Transverse colon (tissue), 4 donors: Measurements from ENCODE around the gene P2RY6. TPM values are rescaled to one million over a fixed set of nuclear protein-coding genes. Genes with fewer than 3 reads are reported as not detected.

Experiments used
- DNase-seq: peaks from one replicate; pipeline ENCODE4 v3.0.0-alpha.2; 2019
- H3K27ac ChIP-seq, 4 donors: fragments of 200-600 bp; sonication (generic); 2 replicates each; pipeline ENCODE4 v1.5.1; 2016 to 2018; ENCODE audit warnings: inconsistent platforms in 4 of 4
- H3K27me3 ChIP-seq: fragments of 200-600 bp; sonication (generic); 2 replicates; pipeline ENCODE4 v1.5.1; 2017; ENCODE audit warnings: inconsistent platforms
- H3K36me3 ChIP-seq, 4 donors: fragments of 200-600 bp; sonication (generic); 2 replicates each; pipeline ENCODE4 v1.5.1; 2017 to 2019; ENCODE audit warnings: inconsistent platforms in 4 of 4
- H3K4me1 ChIP-seq, 4 donors: fragments of 200-600 bp; sonication (generic); 2 replicates each; pipeline ENCODE4 v1.5.1; 2017 to 2020; ENCODE audit warnings: inconsistent platforms in 4 of 4
- H3K4me3 ChIP-seq, 4 donors: fragments of 200-600 bp; sonication (generic); 1 replicate in 1 of 4; 2 replicates in 3 of 4; pipeline versions ENCODE4 v1.5.1 to v1.6.1; 2017 to 2019; ENCODE audit warnings: inconsistent platforms in 4 of 4
- H3K9me3 ChIP-seq, 2 donors: fragments of 200-600 bp; sonication (generic); 2 replicates each; pipeline ENCODE4 v1.5.1; 2017 to 2019; ENCODE audit warnings: inconsistent platforms in 2 of 2
- EP300 ChIP-seq: sonication (generic); formaldehyde crosslinking; IDR thresholded peaks from one replicate; pipeline ENCODE4 v1.6.1; 2017; ENCODE audit warnings: antibody characterized with exemption, low read depth
- POLR2A ChIP-seq: fragments of 450-650 bp; IDR thresholded peaks from one replicate; pipeline ENCODE4 v1.6.1; 2016; ENCODE audit warnings: antibody characterized with exemption, mild to moderate bottlenecking, moderate library complexity
- POLR2AphosphoS5 ChIP-seq, 3 donors: sonication (generic); formaldehyde crosslinking; IDR thresholded peaks; one replicate each; pipeline ENCODE4 v1.6.1; 2016; ENCODE audit warnings: antibody characterized with exemption in 3 of 3
- WGBS, 2 donors: methylation state at CpG; one replicate each; pipeline ENCODE4 v1.1.5; 2018; ENCODE audit warnings: low coverage in 1 of 2; 5-methylcytosine and 5-hydroxymethylcytosine counted together
- in situ Hi-C, 4 donors: fragments of 200-750 bp; cut with MboI; loops; one replicate each; pipeline versions ENCODE4 v1.15.0 to v1.15.1; 2017; ENCODE audit warnings: low sequenced_read_pairs in 3 of 4, low pct_ligation_motif_present in 1 of 4, low pct_unique_long_range_greater_than_20kb in 1 of 4
- intact Hi-C: fragments of 100-400 bp; cut with DNase I; formaldehyde crosslinking; loops from one replicate; pipeline ENCODE4 v1.15.1; 2023; ENCODE audit warnings: low total_unique reads
- total RNA-seq, 4 donors: library from RNA; depleted of rRNA; stranded (reverse); fragments of >200 nt; gene quantifications; one replicate each; pipeline ENCODE4 v1.1.0, GENCODE V29; 2016
- TF ChIP-seq, protein P1 (sequence below), 5 experiments: fragments of 200-600 bp in 3 of 5; fragments of 450-650 bp in 2 of 5; sonication (generic) in 3 of 5; IDR thresholded peaks; 1 replicate in 2 of 5; 2 replicates in 3 of 5; pipeline ENCODE4 v1.5.1; 2016 to 2017; ENCODE audit warnings: antibody characterized with exemption in 5 of 5, inconsistent platforms in 3 of 5, mild to moderate bottlenecking in 2 of 5, moderate library complexity in 1 of 5

P2RY6 gene
- total RNA-seq, 4 donors from 2014 or later = 1.1 to 1.6 (median 1.4) TPM; not detected in 1

- peak within 1 kb of the TSS; percentile 95 to 99 (median 95) for H3K27ac ChIP-seq
- no peaks in the 10 kb centered on the region for H3K9me3 ChIP-seq
- intact Hi-C loops (loop anchor here (10.0 kb wide), 1 partner anchor 357 kb away; no protein-coding TSS in a partner anchor), in situ Hi-C loops (loop anchor here in 1 of 4 donors (5.0 kb wide), 1 partner anchor 34 kb away; no protein-coding TSS in a partner anchor)
- 1% methylated on average over 43 of the region's 105 CpGs; no CpG with 5 or more reads in 1 of the 2 donors for WGBS, 2 donors
- H3K27me3 ChIP-seq = peaks cover 13% of the 10 kb centered on the region
- peaks cover 3 to 58% (median 28%) of the 10 kb centered on the region in 4 donors for H3K4me1 ChIP-seq
- no peaks in the 10 kb centered on the region for H3K36me3 ChIP-seq
- H3K4me3 ChIP-seq = peak within 1 kb of the TSS; percentile 45 to 88 (median 62)
- peak; percentile 72 for DNase-seq
- TF ChIP-seq POLR2AphosphoS5 (IDR thresholded peaks at IDR 0.05) (peak in 1 of 3 donors; percentile 28), POLR2A (no peak)
These were observed 36.1 kb downstream of the P2RY6 start, which contains the start of gene ARHGEF17 for GRCh38 chr11:73308003-73308960. TSS of gene ARHGEF17 (plus strand) at chr11:73308276. CDS start at chr11:73308639, 363 bp downstream.

DNA sequence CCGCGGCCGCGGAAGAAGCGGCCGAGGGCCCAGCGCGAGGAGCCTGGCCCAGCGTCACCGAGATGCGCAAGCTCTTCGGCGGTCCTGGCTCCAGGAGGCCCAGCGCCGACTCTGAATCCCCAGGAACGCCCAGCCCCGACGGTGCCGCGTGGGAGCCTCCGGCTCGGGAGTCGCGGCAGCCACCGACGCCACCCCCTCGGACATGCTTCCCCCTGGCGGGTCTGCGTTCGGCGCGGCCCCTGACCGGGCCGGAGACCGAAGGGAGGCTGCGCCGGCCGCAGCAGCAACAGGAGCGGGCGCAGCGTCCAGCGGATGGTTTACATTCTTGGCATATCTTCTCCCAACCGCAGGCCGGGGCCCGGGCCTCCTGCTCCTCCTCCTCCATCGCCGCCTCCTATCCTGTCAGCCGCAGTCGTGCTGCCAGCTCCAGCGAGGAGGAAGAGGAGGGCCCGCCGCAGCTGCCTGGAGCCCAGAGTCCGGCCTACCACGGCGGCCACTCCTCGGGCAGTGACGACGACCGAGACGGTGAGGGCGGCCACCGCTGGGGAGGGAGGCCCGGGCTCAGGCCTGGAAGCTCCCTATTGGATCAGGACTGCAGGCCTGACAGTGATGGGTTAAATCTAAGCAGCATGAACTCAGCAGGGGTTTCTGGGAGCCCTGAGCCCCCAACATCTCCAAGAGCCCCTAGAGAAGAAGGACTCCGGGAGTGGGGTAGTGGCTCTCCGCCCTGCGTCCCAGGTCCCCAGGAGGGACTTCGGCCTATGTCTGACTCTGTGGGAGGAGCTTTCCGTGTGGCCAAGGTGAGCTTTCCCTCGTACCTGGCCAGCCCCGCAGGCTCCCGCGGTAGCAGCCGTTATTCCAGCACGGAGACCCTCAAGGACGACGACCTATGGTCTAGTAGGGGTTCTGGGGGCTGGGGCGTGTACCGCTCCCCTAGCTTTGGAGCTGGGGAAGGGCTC lies 37.1 kb downstream of the P2RY6 start:
- in situ Hi-C loops = loop anchor here in 1 of 4 donors (5.0 kb wide), 1 partner anchor 33 kb away; no protein-coding TSS in a partner anchor
- 10% methylated on average over 53 of the region's 78 CpGs; no CpG with 5 or more reads in 1 of the 2 donors for WGBS, 2 donors
- Histone ChIP-seq H3K4me1 (peaks cover 3 to 67% (median 36%) of the 10 kb centered on the region in 4 donors), H3K4me3 (peak overlapping the region; percentile 45 to 88 (median 62)), H3K27me3 (peaks cover 13% of the 10 kb centered on the region), H3K27ac (peak overlapping the region; percentile 95 to 99 (median 95)), H3K36me3 (no peaks in the 10 kb centered on the region), H3K9me3 (no peaks in the 10 kb centered on the region)
- TF ChIP-seq POLR2A (peak; percentile 77), POLR2AphosphoS5 (IDR thresholded peaks at IDR 0.05) (peak; percentile 76 to 85 (median 82))
- TF ChIP-seq, protein P1, sequence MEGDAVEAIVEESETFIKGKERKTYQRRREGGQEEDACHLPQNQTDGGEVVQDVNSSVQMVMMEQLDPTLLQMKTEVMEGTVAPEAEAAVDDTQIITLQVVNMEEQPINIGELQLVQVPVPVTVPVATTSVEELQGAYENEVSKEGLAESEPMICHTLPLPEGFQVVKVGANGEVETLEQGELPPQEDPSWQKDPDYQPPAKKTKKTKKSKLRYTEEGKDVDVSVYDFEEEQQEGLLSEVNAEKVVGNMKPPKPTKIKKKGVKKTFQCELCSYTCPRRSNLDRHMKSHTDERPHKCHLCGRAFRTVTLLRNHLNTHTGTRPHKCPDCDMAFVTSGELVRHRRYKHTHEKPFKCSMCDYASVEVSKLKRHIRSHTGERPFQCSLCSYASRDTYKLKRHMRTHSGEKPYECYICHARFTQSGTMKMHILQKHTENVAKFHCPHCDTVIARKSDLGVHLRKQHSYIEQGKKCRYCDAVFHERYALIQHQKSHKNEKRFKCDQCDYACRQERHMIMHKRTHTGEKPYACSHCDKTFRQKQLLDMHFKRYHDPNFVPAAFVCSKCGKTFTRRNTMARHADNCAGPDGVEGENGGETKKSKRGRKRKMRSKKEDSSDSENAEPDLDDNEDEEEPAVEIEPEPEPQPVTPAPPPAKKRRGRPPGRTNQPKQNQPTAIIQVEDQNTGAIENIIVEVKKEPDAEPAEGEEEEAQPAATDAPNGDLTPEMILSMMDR (IDR thresholded peaks at IDR 0.05) = no peak
- intact Hi-C loops = loop anchor here (10.0 kb wide), 1 partner anchor 356 kb away; no protein-coding TSS in a partner anchor
- peak; percentile 84 for DNase-seq

DNA sequence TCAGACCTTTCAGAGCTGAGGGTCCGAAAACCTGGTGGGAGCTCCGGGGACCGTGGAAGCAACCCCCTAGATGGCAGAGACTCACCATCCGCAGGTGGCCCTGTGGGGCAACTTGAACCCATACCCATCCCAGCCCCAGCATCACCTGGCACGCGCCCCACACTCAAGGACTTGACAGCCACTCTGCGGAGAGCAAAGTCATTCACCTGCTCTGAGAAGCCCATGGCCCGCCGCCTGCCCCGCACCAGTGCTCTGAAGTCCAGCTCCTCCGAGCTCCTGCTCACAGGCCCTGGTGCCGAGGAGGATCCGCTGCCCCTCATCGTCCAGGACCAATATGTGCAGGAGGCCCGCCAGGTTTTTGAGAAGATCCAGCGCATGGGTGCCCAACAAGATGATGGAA lies 37.9 kb downstream of the P2RY6 start:
- intact Hi-C loops = no loop called here

More for the DNA sequence above, 37.9 kb downstream of the P2RY6 start:
- Histone ChIP-seq H3K27ac (peak overlapping the region; percentile 95 to 99 (median 95)), H3K9me3 (no peaks in the 10 kb centered on the region), H3K27me3 (peaks cover 13% of the 10 kb centered on the region), H3K36me3 (no peaks in the 10 kb centered on the region), H3K4me1 (peaks cover 5 to 75% (median 40%) of the 10 kb centered on the region in 4 donors), H3K4me3 (peak overlapping the region; percentile 23 to 63 (median 54))
- DNase-seq = no peak
- TF ChIP-seq EP300 = no peak
- no peak for TF ChIP-seq POLR2AphosphoS5 (IDR thresholded peaks at IDR 0.05)
- TF ChIP-seq, protein P1 (IDR thresholded peaks at IDR 0.05) = no peak
- TF ChIP-seq POLR2A = no peak
- 40 to 59% methylated on average over 1 to 11 of the region's 16 CpGs for WGBS, 2 donors
- in situ Hi-C loops = no loop called here
